Vagina (tissue), 2 donors: ENCODE results near the gene SCFD2.

Experiments used
- POLR2A ChIP-seq, 2 donors: fragments of 450-650 bp; IDR thresholded peaks; one replicate each; pipeline ENCODE4 v1.6.1; 2017; ENCODE audit warnings: antibody characterized with exemption in 2 of 2, mild to moderate bottlenecking in 2 of 2, moderate library complexity in 2 of 2
- TF ChIP-seq, protein P1 (sequence below), 3 experiments: fragments of 450-650 bp in 2 of 3; fragments of 200-600 bp in 1 of 3; sonication (generic) in 1 of 3; IDR thresholded peaks; one replicate each; pipeline ENCODE4 v1.5.1; 2017 to 2019; ENCODE audit warnings: antibody characterized with exemption in 3 of 3, mild to moderate bottlenecking in 2 of 3, moderate library complexity in 2 of 3

DNA sequence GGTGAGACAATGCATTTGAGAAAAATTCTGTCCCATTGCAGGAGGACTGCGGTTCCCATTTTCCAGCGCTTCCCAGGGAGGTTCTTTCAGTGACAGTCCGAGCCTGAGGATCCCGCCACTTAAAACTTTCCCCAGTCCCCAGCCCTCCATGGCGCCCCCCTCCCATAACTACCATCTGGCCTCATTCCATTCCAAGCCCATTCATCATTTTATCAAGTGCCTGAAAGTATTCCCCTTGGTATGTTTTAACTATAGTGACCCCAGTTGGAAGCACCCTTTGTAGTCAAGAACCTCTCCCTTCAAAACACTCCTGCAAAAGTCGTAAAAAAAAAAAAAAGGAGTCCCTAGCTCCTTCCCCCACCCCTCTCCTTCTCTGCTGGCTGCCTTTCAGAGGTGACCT lies 502.5 kb downstream of the SCFD2 start:
- TF ChIP-seq, protein P1, sequence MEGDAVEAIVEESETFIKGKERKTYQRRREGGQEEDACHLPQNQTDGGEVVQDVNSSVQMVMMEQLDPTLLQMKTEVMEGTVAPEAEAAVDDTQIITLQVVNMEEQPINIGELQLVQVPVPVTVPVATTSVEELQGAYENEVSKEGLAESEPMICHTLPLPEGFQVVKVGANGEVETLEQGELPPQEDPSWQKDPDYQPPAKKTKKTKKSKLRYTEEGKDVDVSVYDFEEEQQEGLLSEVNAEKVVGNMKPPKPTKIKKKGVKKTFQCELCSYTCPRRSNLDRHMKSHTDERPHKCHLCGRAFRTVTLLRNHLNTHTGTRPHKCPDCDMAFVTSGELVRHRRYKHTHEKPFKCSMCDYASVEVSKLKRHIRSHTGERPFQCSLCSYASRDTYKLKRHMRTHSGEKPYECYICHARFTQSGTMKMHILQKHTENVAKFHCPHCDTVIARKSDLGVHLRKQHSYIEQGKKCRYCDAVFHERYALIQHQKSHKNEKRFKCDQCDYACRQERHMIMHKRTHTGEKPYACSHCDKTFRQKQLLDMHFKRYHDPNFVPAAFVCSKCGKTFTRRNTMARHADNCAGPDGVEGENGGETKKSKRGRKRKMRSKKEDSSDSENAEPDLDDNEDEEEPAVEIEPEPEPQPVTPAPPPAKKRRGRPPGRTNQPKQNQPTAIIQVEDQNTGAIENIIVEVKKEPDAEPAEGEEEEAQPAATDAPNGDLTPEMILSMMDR (IDR thresholded peaks at IDR 0.05), result no peak
- no peak for TF ChIP-seq POLR2A (IDR thresholded peaks at IDR 0.05)
